HG03039 (cell line): Measurements from ENCODE around the gene TRIM54.
"Not testable (repeated sequence)": the region's sequence is repeated elsewhere in the genome, so short reads cannot be mapped to it uniquely, and the experiment has no call there.

Source experiments
- ATAC-seq: cut with Tn5 transposase; IDR thresholded peaks from one replicate; pipeline ENCODE4 v1.9.1; 2021; ENCODE audit warnings: mild to moderate bottlenecking, moderate library complexity; ENCODE audit not compliant: unreplicated experiment

Gene TRIM54

DNA sequence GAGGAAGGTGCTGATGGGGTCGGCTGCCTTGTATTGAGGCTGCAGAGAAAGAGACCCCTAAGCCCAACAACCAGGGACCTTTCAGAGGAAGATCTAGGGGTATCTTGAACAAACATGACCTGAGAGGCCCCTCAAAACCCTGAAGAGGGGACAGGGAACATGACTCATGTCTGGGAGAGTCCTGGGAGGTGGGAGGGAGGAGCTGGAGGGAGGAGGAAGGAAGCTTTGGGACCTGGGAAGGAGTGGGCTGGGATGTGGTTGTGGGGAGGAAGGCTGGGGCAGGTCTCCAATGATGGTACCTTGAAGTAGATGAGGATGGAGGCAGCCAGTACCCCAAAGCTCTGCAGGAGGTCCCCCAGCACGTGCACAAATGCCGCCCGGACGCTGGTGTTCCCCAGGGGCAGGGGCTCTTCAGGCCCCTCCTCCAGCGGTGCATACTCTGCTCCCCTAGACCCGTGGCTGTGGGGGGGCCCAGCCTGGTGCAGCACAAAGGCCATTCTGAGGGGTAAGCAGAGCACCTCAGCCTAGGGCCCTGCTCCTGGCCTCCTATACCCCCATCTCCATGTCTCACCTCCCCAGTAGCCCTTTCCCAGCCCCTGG is 25.3 kb upstream of the TRIM54 start:
- no peak for ATAC-seq

DNA sequence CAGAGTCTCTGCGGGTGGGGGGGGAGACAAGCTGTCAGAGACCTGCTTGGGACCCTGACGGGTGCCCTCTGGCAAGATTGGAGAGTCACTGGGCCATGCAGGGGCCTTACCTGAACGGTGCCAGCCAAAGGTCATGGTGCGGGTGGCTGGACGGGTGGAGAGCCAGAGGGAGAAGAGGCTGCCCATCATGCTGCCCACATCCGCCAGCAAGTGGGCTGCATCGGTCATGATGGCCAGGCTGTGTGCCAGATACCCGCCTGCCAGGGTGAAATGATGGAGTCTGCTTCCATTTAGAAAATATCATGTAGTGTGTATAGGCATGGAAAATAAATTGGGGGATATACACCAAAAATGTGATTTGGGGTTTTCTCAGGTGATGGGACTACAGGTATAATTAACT is 24.2 kb upstream of the TRIM54 start:
- ATAC-seq = no peak

DNA sequence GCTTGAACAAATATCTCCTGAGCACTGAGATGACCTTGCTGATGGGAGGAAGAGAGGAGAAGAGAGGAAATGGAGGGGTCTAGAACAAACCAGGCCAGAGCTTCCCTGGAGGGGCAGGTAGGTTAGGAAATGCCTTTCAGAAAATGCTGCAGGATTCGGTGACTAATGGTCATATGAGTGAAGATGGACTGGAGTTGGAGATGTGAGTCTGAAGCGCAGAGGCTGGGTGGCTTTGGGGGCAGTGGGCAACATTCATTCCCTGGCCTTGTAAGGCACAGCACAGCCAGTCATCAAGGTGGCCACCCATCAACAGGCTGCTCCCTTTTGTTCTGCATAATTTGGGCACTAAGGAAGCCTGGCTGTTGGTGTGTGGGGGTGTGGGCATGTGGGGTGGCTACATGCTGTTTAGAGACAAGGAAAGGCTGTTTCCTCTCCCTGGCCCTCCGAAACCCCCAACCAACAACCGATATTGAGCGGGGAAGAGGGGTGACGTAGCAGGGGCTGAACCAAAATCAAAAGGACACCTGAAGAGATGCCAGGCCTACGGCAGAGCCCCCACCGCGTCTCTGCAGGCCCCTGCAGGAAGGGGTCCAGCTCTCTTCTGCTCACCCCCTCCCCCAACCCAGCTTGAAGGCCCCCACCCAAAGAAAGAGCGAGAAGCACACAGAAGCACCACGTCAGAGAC is 20.8 kb upstream of the TRIM54 start:
- ATAC-seq = no peak

- ATAC-seq = no peak
Measured at GRCh38 chr2:27261926-27262298, 20.3 kb upstream of the TRIM54 start.

- ATAC-seq = no peak
Measured at GRCh38 chr2:27262379-27263286, 19.6 kb upstream of the TRIM54 start, which contains the start of gene SLC30A3. SLC30A3 (minus strand) TSS chr2:27263047; CDS start chr2:27262906, 141 bp downstream.

GRCh38 chr2:27263287-27264252 is 18.7 kb upstream of the TRIM54 start:
- ATAC-seq = no peak

DNA sequence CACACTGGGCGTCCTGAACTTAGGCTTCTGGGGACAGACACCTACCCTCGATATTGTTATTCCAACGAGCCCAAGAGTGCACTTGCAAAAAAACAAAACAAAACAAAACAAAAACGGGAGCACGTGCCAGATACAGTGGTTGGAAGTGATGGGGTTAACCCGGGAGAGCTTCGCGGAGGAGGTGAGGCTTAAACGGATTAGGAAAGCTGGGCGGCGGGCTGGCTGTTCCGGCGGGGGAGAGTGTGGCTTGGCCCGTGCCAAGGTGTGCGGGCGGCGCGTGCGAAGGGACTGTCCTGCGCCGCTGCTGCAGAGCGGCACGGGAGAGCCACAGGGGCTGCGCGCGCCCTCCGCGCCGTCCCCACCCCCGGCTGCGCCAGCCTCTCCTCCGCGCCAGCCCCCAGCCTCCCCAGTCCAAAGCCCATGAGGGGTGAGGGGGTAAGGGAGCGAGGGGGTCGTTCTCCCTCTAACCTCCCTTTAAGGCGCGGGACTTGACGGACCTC is 17.9 kb upstream of the TRIM54 start:
- no peak for ATAC-seq

DNA sequence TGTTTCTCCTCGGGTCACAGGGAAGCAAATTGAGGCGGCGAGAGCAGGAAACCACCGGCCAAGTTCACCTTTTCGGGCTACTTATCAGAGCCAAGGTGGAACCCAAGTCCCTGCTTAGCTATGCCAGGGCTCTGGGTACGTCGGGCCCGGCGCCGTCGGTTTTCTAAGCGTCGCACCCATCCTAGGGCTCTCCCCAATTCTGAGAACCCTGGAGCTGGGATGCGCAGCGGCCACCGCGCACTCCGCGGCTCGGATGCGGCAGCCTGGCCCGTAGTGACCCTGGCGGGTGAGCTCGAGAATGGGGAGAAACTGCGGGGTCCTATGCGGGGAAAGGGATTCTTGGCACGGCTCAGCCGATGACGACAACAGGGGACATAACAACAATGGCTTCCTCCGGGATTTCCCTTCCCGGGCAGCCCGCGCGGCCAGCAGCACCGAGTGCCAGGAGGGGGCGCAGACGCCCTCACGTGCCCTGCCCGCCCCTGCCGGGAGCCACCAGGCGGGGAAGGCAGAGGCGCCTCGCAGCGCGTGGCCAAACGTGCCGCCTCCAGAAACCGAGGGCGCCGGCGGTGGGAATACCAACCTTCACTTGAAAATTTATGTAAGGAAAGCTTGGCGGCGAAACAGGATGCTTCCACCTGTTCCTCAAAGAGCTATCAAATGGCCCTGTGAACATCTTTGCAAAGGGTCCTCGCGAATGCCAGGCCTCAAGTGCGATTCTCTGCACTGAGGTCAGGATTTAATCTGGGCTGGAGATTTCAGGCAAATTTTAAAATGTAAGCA is 17.3 kb upstream of the TRIM54 start:
- no peak for ATAC-seq

GRCh38 chr2:27265536-27265870 is 16.7 kb upstream of the TRIM54 start:
- no peak for ATAC-seq

GRCh38 chr2:27268296-27268695 is 13.9 kb upstream of the TRIM54 start:
- ATAC-seq = not testable (repeated sequence)

GRCh38 chr2:27270131-27270530 is 12.1 kb upstream of the TRIM54 start:
- no peak for ATAC-seq

GRCh38 chr2:27270670-27271069 is 11.6 kb upstream of the TRIM54 start:
- ATAC-seq = no peak

GRCh38 chr2:27271631-27272340 is 10.4 kb upstream of the TRIM54 start:
- ATAC-seq = no peak

DNA sequence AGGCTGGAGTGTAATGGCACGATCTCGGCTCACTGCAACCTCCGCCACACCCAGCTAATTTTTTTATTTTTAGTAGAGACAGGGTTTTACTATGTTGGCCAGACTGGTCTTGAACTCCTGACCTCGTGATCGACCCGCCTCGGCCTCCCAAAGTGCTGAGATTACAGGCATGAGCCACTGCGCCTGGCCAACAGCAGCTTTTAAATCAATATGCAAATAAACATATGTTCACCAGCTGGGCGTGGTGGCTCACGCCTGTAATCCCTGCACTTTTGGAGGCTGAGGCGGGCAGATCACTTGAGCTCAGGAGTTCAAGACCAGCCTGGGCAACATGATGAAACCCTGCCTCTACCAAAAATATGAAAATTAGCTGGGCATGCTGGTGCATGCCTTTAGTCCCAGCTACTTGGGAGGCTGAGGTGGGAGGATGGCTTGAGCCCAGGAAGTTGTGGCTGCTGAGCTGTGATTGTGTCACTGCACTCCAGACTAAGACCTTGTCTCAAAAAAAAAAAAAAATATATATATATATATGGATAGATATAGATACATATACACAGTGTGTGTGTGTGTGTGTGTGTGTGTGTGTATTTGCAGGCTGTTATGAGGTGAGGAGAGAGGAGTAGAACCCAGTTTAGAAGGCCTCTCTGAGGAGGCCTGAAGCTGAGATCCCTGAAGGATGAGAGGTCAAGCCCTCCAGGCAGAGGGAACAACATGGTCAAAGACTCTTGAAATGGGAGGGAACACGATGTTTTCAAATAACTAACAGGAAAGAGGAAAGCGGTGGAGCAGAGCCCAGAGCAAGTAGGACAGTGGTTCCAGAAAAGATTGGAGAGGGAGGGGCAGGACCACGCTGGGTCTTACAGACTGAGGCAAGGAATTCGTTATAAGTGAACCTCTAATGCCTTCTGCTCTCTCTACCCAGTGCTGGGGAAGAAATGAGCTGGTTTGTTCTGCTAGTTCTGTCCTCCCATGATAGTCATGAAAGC is 9.4 kb upstream of the TRIM54 start:
- not testable (repeated sequence) for ATAC-seq

DNA sequence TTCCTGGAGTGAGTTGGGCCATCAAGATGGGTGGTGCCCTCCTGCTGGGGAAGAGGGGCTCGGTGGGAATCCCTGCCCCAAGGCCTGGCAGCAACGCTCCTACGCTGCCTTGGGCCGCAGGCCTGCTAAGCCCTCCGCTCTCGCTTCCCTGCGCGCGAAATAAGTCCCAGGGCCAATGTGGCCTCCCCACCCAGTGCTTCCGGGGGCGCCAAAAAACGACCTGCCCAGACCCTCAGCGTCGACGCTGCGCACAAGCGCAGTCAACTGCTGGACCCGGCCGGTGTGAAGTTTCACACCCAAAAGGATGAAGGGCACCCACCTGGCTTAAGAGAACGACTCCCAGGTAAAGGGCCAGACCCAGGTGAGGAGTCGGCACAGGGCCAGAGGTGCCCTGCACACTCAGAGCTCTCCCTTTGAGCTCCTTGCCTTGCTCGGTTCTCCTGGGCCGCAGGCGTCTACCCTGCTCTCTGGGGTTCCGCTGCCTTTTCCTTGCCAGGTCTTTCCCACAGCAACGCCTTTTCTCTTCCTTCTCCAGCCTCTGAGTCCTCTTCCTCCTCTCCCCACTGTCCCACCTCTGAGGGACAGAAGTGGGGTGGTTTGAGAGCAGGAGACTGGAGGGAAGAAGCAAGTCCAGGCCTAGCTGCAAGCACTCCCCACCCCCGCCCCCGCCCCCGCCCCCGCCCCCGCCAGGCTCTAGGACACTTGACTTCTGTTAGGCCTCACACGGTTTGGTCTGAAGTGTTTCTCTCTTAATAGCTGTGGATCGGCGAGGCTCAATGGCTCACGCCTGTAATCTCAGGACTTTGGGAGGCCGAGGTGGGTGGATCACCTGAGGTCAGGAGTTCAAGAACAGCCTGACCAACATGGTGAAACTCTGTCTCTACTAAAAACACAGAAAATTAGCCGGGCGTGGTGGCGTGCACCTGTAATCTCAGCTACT is 6.7 kb upstream of the TRIM54 start, which contains the start of gene DNAJC5G:
DNAJC5G (plus strand) TSS at position 223 of the 940 bp plus-strand sequence. CDS start 1,296 bp downstream, outside the sequence.
- ATAC-seq = no peak

DNA sequence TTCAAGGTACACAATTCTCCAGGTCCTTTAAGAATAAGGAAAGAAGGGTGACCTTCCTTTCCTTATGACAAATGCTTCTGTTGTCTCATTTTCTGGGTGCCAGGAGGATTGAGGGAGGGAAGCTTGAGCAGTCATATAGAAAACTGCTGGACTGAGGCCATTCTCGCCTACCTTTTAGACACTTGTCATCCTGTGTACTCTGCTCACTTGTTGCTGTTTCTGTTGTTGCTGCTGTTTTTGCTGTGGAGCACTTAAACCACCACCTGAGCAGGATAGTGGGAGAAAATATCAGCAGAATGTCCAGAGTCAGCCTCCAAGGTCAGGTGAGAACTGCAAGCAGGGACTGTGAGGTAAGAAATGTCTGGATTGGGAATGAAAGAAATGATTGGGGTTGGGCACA is 4.2 kb upstream of the TRIM54 start:
- no peak for ATAC-seq

GRCh38 chr2:27280826-27281225 is 1.4 kb upstream of the TRIM54 start:
- no peak for ATAC-seq
